AG08396 (cell line): ENCODE results near the gene CSF2RB.

Experiments used
- DNase-seq: peaks from one replicate; pipeline ENCODE4 v3.0.0; 2012; ENCODE audit warnings: low spot score, mixed read lengths

CSF2RB gene

DNA sequence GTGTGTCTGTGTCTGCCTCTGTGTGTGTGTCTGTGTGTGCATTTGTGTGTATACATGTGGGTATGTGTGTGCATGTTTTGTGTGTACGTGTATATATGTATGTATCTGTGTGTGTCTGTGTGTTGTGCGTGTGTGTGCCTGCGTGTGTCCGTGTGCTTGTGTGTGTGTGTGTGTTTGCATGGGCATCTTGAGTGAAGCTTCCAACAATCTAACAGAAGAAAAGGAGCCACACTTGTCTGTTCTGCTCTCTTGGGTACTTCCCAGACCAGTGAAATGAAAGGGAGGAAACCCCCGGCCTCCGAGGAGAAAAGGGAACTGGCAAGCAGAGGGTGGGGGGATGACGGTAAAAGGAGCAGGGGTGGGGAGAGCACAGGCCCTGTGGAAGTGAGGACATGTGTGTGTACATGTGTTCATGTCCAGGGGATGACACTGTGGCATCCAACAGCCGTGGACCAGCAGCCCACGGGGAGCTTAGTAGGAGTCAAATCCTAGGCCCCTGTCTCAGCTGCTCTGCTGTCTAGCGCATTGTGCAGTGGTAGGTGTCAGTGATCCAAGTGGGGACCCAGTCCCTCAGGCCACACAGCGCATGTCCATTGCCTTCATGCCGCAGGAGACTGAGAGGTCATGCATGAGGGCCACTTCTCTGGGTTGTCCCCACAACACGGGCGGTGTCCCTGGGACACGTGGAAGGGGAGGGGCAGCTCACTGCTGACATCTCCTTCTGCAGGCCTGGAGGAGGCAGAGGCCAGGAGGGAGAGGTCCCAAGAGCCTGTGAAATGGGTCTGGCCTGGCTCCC lies 8.1 kb downstream of the CSF2RB start:
- no peak for DNase-seq

DNA sequence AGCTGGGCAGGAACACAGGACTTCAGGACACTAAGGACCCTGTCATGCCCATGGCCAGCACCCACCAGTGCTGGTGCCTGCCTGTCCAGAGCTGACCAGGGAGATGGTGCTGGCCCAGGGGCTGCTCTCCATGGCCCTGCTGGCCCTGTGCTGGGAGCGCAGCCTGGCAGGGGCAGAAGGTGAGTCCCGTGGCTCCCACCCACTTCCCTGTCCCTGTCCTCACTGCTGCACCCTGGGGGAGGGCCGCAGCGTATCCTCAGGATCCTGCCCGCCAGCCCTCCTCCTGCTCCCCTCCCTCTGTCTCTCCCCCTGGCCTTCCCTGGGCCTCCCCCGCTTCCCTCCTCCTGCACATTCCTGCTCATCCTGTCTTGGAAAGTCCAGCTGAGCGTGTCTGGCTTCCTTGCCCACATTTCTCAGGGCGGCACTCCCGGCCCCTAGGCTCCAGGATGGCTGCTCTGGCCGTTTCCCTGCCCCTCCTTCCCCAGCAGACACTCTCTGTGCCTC lies 8.7 kb downstream of the CSF2RB start:
- DNase-seq = no peak

DNA sequence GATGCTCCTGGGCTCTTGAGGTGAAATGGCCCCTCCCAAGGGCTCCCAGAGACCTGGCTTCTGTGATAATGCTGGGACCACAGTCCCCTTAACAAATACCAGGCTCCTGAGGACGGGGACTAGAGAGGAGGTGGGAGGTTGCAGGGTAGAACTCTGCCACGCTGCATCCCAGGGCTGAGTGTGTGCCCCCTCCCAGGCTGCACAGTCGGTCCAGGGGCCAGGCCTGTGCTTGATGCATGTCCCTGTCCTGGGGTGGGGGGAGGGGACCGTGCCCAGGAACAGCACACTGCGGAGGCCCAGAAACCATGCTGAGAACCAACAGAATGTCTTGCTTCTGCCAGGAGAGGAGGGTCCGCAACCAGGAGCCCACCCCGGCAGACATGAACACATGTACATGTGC lies 9.3 kb downstream of the CSF2RB start:
- no peak for DNase-seq

DNA sequence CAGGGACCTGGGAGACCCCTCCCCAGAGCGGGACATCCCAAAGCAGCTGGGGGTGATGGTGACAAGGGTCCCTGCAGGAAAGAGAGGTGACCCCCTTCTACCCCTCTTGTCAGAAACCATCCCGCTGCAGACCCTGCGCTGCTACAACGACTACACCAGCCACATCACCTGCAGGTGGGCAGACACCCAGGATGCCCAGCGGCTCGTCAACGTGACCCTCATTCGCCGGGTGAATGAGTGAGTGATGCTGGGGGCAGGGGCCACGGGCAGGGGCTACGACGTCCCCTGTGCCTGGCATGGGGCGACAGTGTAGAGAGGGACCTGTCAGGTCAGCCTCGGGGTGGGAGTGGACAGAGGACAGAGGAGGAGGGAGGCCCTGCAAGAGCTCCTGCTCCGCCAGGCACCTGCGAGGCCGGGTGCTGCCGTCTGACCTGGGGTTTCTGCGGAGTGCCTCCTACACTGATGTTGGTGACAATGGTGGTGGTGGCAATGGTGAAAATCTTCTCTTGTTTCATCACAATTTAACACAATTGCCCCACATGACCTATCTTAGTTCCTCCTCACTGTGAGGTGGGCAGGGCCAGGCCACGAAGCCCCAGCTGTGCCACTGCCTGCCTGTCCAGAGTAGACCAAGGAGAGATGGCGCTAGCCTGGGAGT lies 9.8 kb downstream of the CSF2RB start:
- DNase-seq = no peak

DNA sequence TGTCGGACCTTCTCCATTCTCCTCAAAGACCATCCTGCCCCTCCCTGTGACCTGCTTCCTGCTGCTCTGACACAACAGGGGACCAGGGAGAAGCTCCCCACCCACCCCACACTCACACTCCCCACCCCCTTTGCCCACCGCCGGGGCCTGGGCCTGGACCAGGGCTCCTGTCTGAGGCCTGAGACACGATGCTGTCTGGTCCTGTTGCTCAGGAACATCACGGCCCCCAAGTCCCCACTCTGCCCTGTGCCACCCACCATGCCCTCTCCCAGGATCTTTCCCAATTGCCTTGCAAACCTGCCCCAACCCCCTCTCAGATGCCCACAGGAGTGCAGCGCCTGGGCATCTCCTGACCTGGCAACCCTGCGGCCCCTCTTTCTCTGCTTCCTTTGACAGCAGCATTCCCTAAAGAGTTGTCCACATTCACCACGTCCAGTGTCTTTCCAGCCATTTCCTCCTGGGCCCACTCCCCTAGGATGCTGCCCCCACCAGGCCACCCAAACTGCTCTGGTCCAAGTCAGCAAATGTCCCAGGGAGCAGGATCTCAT lies 10.8 kb downstream of the CSF2RB start:
- no peak for DNase-seq

DNA sequence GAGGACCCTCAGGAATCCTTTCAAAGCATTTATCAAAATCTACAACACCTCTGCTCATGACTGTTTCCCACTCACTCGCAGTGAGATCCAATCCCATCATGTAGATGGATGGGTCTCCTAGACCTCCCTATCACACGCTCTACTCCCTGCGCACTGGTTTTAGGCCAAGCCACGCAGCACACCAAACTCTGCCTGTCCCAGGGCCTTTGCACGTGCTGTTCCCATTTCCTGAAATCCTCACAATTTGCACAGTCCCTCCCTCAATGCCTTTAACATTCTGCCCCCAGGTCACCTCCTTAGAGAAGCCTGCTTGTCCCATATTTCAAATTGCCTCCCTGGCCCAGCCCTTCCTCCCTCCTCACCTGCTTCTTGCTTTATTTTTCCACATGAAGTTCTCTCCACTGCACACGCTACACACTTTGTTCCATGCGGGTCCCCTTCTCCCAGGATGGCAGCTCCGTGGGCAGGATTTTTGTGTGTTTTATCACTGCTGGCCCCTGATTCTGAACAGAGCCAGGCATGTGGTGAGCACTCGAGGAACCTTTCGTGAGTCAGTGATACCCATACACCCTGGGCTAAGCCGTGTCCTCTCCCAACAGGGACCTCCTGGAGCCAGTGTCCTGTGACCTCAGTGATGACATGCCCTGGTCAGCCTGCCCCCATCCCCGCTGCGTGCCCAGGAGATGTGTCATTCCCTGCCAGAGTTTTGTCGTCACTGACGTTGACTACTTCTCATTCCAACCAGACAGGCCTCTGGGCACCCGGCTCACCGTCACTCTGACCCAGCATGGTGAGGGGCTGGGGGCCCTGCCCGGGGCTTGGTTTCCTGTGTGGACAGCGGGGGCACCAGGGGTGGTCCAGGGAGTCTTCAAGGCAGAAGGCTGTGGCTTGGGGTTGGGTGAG lies 12.2 kb downstream of the CSF2RB start:
- peak; percentile 50 for DNase-seq

DNA sequence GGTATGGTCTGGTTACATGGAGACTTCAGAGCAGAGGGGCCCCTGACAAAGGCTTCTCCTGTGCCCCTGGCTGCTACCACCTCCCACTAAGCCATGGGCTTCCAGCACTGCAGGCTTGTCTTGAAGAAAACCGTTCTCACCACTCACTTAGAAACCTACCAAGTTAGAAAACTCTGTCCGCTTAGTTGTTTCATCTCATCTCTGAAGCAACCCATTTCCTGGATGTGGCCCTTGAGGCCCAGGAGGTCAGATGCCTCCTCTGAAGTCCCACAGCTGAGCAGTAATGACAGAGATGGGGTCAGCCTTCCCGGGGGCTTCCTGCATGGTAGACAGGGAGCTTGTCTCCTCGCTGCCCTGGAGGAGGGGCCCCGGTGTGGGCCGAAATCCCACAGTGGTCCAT lies 12.9 kb downstream of the CSF2RB start:
- no peak for DNase-seq

DNA sequence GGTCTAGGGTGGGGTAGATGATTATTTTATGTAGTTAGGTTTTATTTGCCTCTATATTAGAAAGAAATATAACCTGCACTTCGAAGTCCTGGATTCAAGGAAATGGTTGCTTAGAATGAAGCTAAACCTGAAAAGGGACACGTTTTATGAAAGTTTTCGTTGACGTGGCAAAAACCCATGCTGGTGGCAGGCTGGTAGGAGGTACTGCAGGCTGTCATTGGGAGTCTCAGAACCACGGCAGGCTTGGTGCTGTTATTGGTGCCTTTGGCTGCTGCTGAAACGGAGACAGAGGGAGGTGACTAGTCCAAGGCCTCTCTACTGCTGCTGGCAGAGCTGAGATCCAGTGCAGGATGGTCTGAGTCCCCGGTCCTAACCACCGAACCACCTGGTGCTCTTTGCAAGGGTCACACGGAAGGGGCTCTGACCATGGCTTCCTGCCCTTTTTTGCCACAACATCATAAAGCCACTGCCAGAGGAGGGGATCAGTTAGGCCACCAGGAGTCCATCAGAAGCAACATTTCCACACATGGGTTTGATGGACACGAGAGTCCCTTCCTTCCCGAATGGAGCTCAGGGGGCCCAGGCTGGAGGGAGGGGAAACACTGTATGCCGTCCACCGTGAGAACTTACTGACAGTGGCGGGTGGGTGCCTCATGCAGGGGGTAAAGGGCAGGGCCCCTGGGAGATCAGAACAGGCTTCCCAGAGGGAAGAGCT lies 13.4 kb downstream of the CSF2RB start:
- DNase-seq = no peak

DNA sequence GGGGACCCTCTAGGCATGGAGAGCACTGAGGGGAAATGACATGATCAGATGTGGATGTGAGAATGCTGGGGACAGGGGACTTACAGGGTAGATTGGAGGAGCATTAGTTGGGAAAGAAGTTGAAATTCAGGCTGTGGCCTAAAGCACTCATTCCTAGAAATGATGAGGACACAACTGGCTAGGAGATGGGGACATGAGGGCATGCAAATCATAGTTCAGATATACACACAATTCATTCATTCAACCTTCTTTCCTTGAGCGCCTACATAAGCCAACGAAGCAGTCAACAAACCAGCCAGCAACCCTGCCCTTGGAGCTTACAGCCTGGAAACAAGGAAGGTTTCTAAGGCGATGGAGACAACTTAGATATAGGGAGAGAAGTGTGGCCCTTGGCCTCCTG lies 14.2 kb downstream of the CSF2RB start:
- no peak for DNase-seq

DNA sequence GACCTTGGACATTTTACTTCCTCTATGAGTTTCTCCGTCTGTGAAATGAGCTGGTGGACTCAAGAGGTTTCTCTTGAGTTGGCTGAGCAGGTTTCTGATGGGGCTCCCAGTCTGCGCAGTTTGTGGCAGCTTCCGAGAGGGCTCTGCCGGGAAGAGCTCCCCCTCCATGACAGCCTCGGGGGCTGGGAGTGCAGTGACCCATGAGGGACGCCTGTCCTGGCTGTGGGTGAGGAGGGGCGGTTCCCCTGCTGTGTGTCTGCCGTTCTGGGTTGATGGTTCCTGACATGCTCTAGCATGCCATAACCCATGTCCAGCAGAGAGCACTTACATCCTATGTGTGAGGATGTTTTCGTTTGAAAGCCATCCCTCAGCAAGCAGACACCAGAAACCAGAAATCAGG lies 14.8 kb downstream of the CSF2RB start:
- no peak for DNase-seq

DNA sequence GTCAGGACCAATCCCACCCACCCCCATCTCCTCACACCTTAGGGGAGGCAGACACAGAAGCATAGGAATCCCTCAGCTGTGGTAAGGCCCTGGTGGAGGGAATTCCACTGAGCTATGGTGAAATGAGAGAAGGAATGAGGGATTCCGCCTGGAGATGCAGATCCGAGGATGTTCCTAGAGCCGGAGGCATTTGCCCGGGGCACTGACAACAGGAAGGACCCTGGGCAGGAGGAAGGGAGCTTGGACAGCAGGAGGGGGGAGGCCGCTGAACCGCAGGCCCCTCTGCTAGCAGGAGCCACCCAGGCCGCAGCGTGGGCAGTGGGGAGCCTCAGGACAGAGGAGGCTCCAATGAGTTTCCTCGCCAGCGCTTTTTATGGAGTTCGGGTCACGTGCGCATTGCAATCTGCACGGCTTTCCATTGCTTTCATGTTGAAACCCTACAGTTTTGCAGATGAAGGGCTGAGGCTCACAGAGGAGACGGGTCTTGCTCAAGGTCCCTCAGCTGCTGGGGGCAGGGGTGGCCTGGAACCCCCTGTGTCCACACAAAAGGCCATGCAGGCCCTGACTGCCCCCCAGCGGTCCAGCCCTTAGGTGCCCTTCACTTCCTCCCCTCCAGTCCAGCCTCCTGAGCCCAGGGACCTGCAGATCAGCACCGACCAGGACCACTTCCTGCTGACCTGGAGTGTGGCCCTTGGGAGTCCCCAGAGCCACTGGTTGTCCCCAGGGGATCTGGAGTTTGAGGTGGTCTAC lies 15.5 kb downstream of the CSF2RB start:
- no peak for DNase-seq

DNA sequence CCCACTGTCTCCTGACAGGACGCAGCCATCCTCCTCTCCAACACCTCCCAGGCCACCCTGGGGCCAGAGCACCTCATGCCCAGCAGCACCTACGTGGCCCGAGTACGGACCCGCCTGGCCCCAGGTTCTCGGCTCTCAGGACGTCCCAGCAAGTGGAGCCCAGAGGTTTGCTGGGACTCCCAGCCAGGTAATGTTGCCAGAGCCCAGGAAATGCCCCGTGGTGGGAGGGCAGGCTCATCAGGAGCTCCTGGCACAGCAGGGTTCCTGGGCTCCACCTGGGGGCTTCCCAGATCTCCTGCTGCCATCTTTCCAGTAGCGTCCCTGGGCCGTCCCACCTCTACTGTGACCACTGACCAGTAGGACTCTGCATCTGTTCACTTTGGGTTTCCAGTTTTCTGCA lies 16.2 kb downstream of the CSF2RB start:
- DNase-seq = no peak

DNA sequence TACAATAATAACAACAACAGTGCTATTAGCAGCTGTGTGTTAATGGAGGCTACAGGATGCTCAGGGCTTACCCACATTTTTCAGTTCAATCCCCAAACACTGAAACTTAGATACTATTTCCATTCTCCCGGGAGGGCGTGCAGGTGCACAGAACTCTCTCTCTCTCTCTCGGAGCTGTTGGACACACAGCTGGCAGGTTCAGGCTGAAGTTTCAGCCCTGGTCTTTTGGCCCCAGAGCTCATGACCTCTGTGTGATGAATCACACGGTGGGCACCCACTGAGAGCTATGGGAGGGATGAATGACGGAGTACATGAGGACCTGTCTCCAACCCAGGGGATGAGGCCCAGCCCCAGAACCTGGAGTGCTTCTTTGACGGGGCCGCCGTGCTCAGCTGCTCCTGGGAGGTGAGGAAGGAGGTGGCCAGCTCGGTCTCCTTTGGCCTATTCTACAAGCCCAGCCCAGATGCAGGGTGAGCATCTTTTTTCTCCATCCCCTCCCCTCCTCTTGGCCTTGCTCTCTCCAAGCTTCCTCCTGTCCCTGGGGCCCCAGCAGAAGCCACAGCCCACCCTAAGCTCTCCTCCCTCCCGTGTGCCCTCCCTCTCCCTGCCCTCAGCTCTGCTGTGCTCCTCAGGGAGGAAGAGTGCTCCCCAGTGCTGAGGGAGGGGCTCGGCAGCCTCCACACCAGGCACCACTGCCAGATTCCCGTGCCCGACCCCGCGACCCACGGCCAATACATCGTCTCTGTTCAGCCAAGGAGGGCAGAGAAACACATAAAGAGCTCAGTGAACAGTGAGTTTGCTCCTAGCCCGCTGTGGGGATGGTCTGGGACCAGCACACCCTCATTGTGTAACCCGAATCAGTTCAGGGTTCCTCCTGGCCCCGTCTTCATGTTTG lies 16.9 kb downstream of the CSF2RB start:
- DNase-seq = no peak

DNA sequence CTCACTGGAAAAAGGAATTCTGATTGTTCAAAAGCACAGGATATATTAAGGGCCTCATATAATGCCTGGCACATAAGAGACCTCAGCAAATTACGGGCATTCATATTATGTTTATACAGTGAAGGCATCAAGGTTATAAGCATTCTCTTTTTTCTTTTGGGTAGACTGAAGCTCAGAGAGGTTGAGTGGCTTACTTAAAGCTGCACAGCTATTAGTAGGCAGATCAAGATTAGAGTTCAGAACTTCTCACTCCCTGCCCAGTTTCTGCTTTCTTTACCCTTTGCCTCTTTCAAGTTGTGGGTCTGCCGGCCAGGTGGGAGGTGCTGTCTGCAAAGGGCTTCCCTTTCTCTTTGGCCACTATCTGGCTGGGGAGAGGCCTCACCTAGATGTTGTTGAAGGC lies 18.0 kb downstream of the CSF2RB start:
- no peak for DNase-seq

DNA sequence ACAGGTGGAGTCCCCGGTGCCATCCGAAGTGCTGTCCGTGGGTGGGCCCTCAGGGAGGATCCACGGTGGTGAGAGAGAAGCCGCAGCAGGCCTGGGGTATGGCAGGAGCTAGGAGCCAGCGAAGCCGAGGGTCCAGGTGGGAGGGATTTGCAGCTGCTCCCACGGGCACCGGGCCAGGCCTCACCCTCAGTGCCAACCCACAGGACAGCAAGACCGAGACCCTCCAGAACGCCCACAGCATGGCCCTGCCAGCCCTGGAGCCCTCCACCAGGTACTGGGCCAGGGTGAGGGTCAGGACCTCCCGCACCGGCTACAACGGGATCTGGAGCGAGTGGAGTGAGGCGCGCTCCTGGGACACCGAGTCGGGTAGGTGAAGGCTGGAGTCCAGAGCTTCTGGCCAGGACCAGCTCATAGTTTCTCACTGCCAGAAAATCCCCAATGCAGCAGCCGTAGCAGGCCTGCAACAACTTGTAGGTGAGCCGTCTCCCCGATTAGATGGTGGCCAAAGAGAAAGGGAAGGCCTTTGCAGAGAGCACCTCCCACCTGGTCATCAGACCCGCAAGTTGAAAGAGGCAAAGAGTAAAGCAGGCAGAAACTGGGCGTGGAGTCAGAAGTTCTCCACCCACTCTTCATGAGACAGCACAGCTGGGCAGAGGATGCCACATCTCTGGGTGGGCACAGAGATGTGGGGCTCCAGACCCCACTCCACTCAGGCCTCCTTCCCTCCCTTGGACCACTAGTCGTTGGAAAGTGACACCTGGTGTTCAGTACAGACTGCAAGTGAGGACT lies 20.4 kb downstream of the CSF2RB start:
- no peak for DNase-seq

DNA sequence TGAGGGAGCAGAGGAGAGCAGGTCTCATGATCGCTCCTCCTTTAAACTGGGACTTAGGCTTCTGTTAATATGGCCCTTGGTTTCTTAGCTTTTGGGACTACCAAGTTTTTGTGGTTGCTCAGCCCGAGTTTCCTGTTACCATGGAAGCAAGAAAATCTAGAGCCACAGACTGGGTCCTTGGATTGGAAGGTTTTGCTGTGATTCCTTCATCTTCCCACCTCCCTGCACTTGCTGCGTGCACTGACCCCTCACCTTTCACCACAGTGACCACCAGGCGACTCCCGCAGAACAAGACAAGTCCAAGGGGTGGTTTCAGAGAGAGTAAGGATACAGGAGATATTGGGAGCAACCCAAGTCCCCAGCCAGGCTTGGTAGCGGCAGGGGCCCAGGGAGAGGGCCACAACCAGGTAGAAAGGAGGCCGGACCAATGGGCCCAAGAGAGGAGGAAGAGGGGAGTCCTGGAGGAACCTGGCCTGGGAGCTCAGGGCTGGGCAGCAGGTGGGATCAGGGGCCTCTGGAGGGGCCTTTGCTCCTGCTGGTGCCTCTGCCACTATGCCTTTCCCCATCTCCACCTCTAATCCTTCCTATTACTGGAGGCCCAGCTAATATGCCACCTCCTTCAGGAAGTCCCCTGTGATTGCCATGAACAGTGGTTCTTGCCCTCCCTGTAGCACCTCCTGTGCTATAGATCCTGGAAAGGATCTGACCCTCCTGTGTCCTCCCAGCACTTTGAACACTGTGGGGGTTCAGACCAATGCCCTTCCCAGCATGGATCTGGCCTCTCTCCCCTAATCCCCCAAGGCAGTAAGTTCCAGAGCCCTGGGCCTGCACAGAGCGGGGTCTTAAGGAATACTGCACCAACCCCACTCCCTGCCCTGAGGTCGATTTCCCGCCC lies 21.2 kb downstream of the CSF2RB start:
- DNase-seq = no peak

DNA sequence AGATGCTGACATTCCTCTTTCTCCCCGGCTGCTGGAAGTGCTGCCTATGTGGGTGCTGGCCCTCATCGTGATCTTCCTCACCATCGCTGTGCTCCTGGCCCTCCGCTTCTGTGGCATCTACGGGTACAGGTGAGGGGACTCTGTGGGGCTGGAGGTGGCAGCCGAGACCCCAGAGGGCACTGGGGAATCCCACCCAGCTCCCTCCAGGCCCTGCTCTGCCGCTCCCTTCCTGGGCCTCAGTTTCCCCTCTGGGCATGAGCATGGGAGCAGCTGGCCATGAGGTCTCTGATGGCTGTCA lies 21.8 kb downstream of the CSF2RB start:
- DNase-seq = no peak

DNA sequence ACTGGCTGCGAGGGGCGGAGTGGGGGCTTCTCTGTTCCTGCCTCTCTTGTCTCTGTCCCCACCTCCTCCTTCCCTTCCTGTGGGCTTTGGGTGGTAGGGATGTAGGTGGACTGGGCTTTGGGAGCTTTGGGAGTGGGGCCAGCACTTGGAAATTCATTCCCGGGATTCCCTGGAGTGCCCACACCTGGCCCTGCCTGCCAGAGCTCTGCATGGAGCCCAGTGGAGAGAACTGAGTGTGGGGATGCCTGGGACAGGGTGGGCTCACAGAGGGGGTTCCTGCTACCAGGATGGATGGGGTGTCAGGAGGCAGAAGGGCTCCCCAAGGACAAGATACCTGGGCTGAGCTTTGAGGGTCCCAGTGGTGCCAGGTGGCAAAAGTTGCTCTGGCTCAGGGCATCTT lies 22.3 kb downstream of the CSF2RB start:
- no peak for DNase-seq
